ENCODE data around the gene CAMK1D. TPM values are rescaled to one million over a fixed set of nuclear protein-coding genes. Genes with fewer than 3 reads are reported as not detected.

CAMK1D gene
- total RNA-seq, 2 donors from 2014 or later, result 42.5 to 50.7 TPM

- ATAC-seq (no peak), DNase-seq (no peak)
- intact Hi-C loops (cut with DNase I, micrococcal nuclease), result no loop called here
These were observed 408.0 kb downstream of the CAMK1D start for GRCh38 chr10:12757351-12757750.

- ATAC-seq (no peak), DNase-seq (no peak)
- intact Hi-C loops (cut with DNase I, micrococcal nuclease), result no loop called here
These were observed 408.9 kb downstream of the CAMK1D start for GRCh38 chr10:12758271-12758670.

DNA sequence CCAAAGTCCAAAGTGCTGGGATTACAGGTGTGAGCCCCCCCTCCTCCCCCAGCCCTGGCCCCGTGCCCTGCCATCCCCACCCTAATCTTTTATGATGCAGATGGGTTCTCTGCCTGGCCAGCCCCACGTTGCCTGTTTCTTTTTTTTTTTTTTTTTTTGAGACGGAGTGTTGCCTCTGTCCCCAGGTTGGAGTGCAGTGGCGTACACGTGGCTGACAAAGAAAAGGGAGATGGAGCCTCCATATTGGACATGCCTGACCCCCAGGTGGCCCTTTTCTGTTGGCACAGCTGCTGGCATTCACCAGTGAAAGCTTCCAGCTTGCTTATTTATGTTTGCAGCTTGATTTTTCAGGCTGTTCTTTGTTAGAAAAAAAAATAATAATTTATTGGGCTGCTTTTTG lies 416.9 kb downstream of the CAMK1D start:
- intact Hi-C loops (cut with DNase I, micrococcal nuclease), result no loop called here
- ATAC-seq (no peak), DNase-seq (no peak)

DNA sequence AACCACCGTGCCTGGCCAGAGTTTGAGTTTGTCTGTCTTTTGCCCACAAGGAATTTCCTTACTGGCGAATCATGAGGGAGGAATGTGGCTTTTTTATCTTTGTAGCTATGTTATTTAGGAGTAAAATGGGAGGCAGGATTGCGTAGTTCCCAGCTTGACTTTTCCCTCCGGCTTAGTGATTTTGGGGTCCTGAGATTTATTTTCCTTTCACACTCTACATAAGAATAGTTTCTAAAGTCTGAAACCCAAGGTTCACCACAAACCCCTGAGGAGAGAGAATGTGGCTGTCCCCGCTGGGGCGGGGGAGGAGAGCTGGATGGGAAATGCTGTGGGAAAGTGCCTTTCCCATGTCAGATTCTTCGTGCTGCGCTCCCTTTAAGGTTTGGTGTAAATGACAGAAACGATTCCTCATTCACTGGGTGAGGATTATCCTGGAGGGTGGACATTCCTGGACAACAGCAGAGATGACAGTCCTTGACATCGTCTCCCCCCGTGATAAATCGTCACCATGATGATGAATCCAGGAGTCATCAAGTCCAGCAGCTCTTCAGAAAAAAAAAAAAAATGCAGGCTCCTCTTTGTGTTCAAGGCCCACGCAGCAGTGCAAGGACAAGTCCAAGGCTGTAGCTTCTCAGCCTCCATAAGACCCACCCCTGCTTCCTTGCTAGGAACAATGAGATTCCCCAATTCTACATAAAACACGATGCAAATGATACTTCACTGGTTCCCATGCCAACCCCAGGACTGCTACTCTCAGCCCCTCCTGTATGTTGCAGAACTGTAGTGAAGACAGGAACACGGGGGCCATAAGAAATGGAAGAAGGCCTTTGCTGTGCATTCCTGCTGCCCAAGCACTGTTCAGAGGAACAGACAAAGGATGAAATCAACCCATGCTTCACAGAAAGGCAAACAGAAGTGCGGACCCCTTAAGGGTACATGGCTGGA lies 419.1 kb downstream of the CAMK1D start:
- no peak for ATAC-seq
- DNase-seq, result no peak

GRCh38 chr10:12769323-12770044 lies 420.1 kb downstream of the CAMK1D start:
- ATAC-seq (no peak), DNase-seq (no peak)
- intact Hi-C loops (cut with DNase I, micrococcal nuclease), result no loop called here

More for the DNA sequence above, 419.1 kb downstream of the CAMK1D start:
- intact Hi-C loops (cut with DNase I, micrococcal nuclease), result no loop called here

DNA sequence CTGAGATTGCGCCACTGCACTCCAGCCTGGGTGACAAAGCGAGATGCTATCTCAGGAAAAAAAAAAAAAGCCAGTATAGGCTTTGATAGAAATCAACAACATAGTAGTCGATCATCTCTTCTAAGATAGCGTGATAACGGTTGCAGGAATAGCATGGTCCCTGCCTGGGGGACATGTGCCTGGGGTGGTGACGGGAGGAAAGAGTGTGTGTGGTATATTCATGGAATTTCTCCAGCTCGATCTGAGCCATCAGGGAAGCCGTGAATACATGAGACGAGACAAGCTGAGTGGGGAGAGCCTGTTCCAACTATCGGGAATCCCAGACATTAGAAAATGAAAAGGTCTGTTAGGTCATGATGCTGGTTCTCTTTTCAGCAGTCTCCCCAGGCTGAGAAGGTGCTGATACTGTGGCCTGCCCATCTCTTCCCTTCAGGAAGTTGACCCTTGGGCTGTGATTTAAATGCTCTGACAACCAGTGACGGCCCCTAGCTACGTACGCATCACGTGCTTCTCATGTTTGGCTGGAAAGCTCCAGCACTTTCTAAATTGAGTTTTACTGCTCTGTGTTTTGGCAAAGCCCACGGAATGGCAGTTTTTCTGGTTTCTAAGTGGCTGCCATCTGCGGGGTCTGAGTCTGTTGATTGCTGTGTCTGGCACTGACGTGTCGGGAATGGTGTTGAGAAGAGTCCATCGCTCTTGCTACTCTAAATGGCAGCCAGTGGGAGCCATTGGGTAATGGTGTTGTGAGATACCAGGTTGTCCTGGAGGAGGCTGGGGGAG lies 422.8 kb downstream of the CAMK1D start:
- DNase-seq (no peak), ATAC-seq (no peak)
- intact Hi-C loops (cut with DNase I, micrococcal nuclease), result no loop called here

GRCh38 chr10:12772797-12773587 lies 423.6 kb downstream of the CAMK1D start:
- intact Hi-C loops (cut with DNase I, micrococcal nuclease), result no loop called here
- DNase-seq (no peak), ATAC-seq (peak; percentile 82)

GRCh38 chr10:12774204-12774894 lies 425.0 kb downstream of the CAMK1D start:
- intact Hi-C loops (cut with DNase I, micrococcal nuclease), result no loop called here
- no peak for ATAC-seq
- no peak for DNase-seq

- ATAC-seq (no peak), DNase-seq (no peak)
- intact Hi-C loops (cut with DNase I, micrococcal nuclease), result no loop called here
These were observed 428.7 kb downstream of the CAMK1D start for GRCh38 chr10:12777840-12778585.

DNA sequence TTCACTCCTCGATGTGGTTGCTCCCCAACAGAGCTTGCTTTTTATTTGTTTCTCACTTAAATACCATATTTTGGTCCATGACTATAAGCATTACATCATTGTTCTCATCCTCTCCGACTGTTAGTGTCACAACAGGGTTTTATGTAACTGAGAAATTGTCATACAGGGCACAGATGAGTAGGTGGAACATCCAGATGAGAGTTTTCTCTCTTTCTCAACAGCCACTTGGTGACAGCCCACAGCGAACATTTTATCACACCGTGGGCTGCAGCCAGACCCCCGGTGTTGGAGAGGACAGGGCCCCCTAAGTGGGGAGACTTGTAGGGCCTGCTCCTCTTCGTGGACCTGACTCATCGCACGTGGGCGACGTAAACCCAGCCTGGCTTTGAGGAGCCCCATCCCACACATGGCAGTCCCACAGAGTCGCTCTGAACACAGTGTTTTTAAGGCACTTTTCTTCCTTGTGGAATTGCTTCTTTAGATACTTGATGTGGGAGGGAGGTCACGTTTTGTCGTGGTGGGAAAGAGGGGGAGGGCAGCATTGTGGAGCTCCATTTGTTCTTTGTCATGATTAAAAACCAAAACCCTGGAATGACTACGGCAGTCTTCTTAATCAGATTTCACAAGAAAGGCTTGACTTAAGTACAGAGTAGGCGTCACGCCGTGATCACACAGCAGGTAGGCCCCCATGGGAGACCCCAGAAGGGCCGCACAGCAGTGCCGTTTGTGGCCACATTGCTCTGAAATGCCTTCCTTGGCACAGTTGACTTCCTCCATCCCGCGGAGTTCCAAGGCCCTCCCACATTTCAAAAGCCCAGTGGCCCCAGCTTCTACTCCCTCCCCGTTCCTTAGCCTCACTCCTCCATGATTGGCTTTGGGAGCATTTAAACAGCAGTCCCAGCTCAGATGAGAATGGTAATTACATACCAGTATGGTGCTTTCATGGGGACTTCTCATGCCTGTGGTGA lies 431.6 kb downstream of the CAMK1D start:
- intact Hi-C loops (cut with DNase I, micrococcal nuclease), result no loop called here
- ATAC-seq (no peak), DNase-seq (no peak)

- DNase-seq (no peak), ATAC-seq (no peak)
- intact Hi-C loops (cut with DNase I, micrococcal nuclease), result no loop called here
These were observed 432.6 kb downstream of the CAMK1D start for GRCh38 chr10:12781976-12782375.

- intact Hi-C loops (cut with DNase I, micrococcal nuclease), result no loop called here
- peak; percentile 61 for ATAC-seq
- peak in 1 of 2 donors; percentile 35 for DNase-seq
These were observed 433.2 kb downstream of the CAMK1D start for GRCh38 chr10:12782537-12782936.

DNA sequence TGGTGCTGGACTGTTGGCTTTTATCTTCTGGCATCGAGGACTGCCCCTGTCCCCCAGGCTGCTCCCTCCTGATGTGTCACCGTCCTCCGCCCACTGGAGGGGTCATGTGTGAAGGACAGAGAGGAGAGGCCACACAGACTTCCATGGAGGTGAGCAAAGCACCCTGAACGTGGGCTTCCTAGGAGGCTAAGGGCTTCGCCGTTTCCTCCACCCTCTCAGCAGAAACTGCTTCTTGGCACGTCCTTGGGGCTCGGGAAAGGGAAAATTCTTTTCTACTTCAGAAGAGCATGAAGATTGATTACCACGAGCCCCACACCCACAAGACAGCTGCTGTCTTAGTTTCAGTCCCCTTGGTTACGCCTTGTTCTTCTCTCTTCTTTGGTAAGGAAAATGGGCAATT lies 433.9 kb downstream of the CAMK1D start:
- no peak for ATAC-seq
- DNase-seq, result no peak
- intact Hi-C loops (cut with DNase I, micrococcal nuclease), result no loop called here

DNA sequence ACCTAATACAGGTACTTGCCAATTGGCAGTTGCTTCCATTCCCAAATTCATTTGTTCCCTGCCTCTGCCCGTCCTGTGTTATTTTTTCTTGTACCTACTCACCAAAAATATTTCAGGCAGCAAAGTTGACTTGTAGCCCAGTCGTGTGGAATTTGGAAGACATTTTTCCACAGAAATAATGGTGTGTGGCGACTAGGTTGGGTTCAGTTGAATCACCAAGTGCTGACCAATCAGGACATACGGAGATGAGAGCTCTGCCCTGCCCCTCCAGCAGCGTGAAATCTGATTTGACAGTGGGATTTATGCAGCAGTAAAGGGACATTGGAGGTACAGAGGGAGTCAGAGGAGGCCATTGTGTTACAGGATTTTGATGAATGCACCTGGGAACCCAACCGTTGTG lies 435.3 kb downstream of the CAMK1D start:
- no peak for ATAC-seq
- intact Hi-C loops (cut with DNase I, micrococcal nuclease), result no loop called here

GRCh38 chr10:12785415-12785831 lies 436.1 kb downstream of the CAMK1D start:
- intact Hi-C loops (cut with DNase I, micrococcal nuclease), result no loop called here
- ATAC-seq (no peak), DNase-seq (no peak)

More for the DNA sequence above, 435.3 kb downstream of the CAMK1D start:
- DNase-seq, result no peak

GRCh38 chr10:12787297-12787696 lies 437.9 kb downstream of the CAMK1D start:
- DNase-seq (no peak), ATAC-seq (no peak)
- intact Hi-C loops (cut with DNase I, micrococcal nuclease), result no loop called here
